Activated CD8-positive, alpha-beta memory T cell treated with anti-CD3 and anti-CD28 coated beads, Interleukin-2, amount 50 U/mL, for 48 hours (primary cell): ENCODE results near the gene TAF4B.
"Not testable (repeated sequence)": the region's sequence is repeated elsewhere in the genome, so short reads cannot be mapped to it uniquely, and the experiment has no call there.

Experiments
- DNase-seq: peaks from one replicate; pipeline ENCODE4 v3.0.0-alpha.2; 2020

The TAF4B gene

GRCh38 chr18:26226229-26227050 is at the start of gene TAF4B:
TAF4B (plus strand) TSS chr18:26226445; CDS start chr18:26226934, 489 bp downstream.
- peak; percentile 99 for DNase-seq

GRCh38 chr18:26181343-26181826 is 44.9 kb upstream of the TAF4B start:
- no peak for DNase-seq

GRCh38 chr18:26183395-26184112 is 42.7 kb upstream of the TAF4B start:
- DNase-seq = no peak

- DNase-seq = no peak
Measured at GRCh38 chr18:26185267-26185666, 41.0 kb upstream of the TAF4B start.

- peak; percentile 59 for DNase-seq
Measured at GRCh38 chr18:26190506-26190905, 35.7 kb upstream of the TAF4B start.

- no peak for DNase-seq
Measured at GRCh38 chr18:26192233-26192632, 34.0 kb upstream of the TAF4B start.

- no peak for DNase-seq
Measured at GRCh38 chr18:26196605-26197004, 29.6 kb upstream of the TAF4B start.

- DNase-seq = not testable (repeated sequence)
Measured at GRCh38 chr18:26202001-26202400, 24.2 kb upstream of the TAF4B start.

- DNase-seq = no peak
Measured at GRCh38 chr18:26205318-26205717, 20.9 kb upstream of the TAF4B start.

- no peak for DNase-seq
Measured at GRCh38 chr18:26206488-26206887, 19.8 kb upstream of the TAF4B start.

- no peak for DNase-seq
Measured at GRCh38 chr18:26207937-26208336, 18.3 kb upstream of the TAF4B start.

- no peak for DNase-seq
Measured at GRCh38 chr18:26208977-26209376, 17.3 kb upstream of the TAF4B start.

- DNase-seq = no peak
Measured at GRCh38 chr18:26210147-26210546, 16.1 kb upstream of the TAF4B start.

- no peak for DNase-seq
Measured at GRCh38 chr18:26215247-26215970, 10.8 kb upstream of the TAF4B start.

GRCh38 chr18:26225022-26225693 is 1.1 kb upstream of the TAF4B start:
- no peak for DNase-seq

- DNase-seq = no peak
Measured at GRCh38 chr18:26225915-26226228, 373 bp upstream of the TAF4B start.

GRCh38 chr18:26227051-26227670 is 916 bp downstream of the TAF4B start:
- DNase-seq = no peak

- no peak for DNase-seq
Measured at GRCh38 chr18:26228562-26229260, 2.5 kb downstream of the TAF4B start.

- no peak for DNase-seq
Measured at GRCh38 chr18:26230497-26230896, 4.3 kb downstream of the TAF4B start.

GRCh38 chr18:26233208-26233607 is 7.0 kb downstream of the TAF4B start:
- no peak for DNase-seq

GRCh38 chr18:26237363-26237762 is 11.1 kb downstream of the TAF4B start:
- not testable (repeated sequence) for DNase-seq

GRCh38 chr18:26238718-26239117 is 12.5 kb downstream of the TAF4B start:
- not testable (repeated sequence) for DNase-seq
